Activated CD8-positive, alpha-beta memory T cell treated with anti-CD3 and anti-CD28 coated beads for 24 hours (primary cell): Measurements from ENCODE around the gene SPINT2.
A peak's percentile ranks its signal among the peaks of the same experiment; 100 is the strongest.
"Not testable (repeated sequence)": the region's sequence is repeated elsewhere in the genome, so short reads cannot be mapped to it uniquely, and the experiment has no call there.

Experiments used
- DNase-seq: peaks from one replicate; pipeline ENCODE4 v3.0.0-alpha.2; 2020

The SPINT2 gene

DNA sequence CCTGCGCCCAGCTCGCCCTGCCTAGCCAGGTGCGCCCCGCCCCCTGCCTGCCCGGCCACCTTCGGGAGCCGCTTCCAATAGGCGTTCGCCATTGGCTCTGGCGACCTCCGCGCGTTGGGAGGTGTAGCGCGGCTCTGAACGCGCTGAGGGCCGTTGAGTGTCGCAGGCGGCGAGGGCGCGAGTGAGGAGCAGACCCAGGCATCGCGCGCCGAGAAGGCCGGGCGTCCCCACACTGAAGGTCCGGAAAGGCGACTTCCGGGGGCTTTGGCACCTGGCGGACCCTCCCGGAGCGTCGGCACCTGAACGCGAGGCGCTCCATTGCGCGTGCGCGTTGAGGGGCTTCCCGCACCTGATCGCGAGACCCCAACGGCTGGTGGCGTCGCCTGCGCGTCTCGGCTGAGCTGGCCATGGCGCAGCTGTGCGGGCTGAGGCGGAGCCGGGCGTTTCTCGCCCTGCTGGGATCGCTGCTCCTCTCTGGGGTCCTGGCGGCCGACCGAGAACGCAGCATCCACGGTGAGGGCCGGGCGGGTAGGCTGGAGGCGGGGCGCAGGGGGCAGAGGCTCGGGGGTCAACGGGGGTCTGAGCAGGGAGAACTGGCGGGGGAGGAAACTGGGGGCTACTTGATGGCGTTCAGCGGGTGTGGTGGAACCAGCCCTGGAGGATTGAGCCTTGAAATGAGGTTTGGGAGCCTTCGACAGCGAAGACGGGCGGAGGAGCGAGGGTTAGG lies at the start of gene SPINT2:
SPINT2 (plus strand) TSS at position 88 of the 727 bp plus-strand sequence; CDS start at position 408, 320 bp downstream.
- DNase-seq: peak; percentile 84

DNA sequence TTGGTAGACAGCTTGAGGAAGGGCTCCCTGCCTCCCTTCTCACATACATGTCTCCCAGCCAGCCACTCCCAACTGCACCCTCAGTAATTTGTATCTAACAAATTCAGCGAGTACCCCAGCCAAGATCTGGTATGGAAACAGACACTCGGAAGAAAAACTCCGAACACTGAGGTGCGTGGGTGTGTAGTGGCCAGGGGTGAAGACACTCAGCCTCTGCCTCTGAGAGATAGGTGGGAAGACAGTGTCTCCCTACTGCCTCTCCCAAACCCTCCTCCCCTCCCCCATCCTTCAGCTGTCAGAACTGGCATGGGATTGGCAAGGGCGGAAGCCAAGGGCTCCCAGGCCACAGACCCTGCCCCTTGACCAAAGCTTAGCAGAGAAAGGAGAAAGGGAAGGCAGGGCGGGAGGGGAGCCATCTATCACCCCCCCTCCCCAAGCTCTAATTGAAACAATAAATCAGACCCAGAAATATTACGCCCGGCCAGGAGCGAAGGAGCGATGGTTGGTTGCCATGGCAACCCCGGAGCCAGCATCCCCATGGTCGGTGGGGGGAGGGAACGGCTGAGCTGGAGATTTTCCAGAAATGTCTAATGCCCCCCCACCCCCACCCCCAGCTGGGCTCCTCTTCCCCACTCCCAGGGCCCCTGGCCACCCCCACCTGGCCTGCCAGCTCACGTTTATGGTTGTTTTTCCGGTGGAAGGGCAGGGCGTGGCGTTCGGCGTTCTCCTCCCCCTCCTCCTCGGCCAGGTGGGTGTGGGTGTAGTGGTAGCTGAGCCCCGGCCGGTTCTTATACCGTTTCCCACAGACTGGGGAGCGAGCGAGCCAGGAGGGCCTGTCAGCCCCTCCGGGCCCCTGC lies 47.4 kb upstream of the SPINT2 start:
- DNase-seq: no peak

DNA sequence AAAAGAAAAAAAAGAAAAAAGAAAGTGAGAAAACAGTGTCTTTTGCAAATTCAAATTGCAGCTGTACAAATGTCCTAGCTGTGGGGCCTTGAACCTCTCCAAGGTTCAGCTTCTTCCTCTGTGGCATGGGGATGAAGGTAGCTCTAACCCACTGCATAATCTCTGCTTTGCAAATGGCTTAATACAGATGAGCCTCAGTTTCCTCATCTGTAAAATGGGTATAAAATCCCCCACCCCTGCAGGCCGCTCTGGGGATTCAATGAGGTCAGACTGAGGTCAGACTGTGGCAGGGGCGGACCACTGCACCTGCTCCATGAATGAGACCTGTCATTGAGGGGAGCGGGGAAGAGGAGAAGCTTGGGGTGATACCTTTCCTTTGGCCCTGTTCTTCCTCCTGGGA lies 46.2 kb upstream of the SPINT2 start:
- DNase-seq: no peak

DNA sequence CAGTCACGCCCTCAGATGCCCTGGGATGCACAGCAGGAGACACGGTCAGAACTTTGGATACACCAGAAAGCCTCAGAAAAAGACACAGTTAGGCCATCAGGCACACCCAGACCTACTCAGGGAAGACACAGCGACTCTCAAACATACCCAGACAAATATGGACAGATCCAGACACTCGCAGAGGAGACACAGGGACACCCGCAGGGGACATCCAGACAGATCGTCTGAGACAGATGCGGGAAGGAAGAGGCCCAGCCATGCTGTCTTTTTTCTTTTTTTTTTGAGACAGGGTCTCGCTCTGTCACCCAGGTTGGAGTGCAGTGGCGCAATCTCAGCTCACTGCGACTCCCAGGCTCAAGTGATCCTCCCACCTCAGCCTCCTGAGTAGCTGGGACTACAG lies 45.2 kb upstream of the SPINT2 start:
- no peak for DNase-seq

- DNase-seq: no peak
These were observed 43.0 kb upstream of the SPINT2 start for GRCh38 chr19:38221421-38221820.

GRCh38 chr19:38221919-38222830 lies 42.2 kb upstream of the SPINT2 start:
- DNase-seq: no peak

- no peak for DNase-seq
These were observed 41.3 kb upstream of the SPINT2 start for GRCh38 chr19:38223119-38223523.

DNA sequence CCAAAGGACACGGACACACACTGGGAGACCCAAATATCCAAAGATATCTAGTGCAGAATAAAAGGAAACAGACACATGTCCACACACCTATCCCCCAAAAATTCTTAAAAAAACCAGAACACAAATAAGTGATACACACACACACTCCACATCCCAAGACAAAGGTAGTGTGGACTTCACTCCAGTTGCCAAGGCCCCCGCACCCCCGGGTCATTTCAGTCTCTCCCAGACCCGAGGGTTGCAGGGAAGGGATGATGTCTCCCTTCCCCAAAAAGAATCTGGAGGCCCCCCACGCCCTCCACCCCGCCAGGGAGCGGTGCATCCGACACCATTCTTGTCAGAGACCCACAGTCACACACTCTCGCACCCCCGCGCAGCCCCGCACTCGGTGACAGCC lies 40.8 kb upstream of the SPINT2 start:
- DNase-seq: no peak

DNA sequence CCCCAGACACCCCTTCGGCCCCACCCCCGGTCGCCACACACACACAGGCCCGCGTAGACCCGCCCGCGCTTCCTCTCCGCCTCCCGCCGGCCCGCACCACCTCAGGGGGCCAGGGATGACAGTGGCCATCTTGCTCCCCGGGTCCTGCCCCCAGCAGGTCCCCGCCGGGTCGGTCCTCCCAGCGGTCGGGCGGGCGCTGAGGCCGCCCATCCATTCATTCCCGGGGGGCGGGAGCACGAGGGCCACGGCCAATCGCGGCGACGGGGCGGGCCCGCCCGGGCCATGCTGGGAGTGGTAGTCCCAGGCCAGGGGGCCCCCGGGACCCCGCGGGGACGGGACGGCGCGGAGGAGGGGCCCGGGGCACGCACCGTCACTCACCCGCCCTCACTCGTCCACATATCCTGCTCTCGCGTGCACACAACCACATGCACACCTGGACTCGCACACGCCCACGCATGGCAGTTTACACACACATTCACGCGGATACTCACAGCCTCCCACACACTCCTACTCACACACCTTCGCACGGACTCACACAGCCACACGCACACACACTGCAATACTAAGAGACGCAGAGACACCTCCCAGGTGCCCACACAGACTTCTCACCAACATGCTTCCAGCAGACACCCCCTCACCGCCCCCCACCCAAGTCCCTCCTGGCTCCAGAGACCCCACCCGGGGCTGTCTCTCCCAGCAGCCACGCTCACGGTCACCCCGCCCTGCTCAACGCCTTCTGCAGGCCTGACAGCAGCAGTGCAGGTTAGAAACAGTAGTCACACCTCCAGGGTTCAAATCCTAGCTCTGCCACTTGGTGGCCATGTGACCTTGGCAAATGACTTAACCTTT lies 40.1 kb upstream of the SPINT2 start, which contains the start of gene DPF1:
DPF1 (minus strand) TSS at position 209 of the 849 bp plus-strand sequence; CDS start at position 129, 80 bp downstream.
- peak; percentile 84 for DNase-seq

GRCh38 chr19:38224863-38225218 lies 39.5 kb upstream of the SPINT2 start:
- DNase-seq: not testable (repeated sequence)

GRCh38 chr19:38227287-38228004 lies 36.9 kb upstream of the SPINT2 start:
- no peak for DNase-seq

DNA sequence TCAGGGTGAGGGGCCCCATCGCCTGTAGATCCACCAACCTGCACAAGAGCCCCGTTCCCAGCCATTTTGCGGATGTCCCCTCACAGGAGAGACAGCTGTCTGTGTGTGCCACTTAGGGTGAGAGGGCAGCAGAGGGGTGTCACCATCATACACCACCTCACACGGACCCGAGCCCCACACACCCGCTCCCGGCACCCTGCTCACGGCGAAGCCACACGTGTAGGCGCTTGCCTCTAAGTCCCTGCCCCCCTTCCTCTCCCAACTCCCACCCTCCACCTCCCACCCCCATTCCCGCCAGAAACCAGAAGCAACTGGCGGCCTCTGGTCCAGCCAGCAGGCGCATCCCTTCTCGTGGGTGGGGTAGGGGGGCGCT lies 36.4 kb upstream of the SPINT2 start:
- no peak for DNase-seq

DNA sequence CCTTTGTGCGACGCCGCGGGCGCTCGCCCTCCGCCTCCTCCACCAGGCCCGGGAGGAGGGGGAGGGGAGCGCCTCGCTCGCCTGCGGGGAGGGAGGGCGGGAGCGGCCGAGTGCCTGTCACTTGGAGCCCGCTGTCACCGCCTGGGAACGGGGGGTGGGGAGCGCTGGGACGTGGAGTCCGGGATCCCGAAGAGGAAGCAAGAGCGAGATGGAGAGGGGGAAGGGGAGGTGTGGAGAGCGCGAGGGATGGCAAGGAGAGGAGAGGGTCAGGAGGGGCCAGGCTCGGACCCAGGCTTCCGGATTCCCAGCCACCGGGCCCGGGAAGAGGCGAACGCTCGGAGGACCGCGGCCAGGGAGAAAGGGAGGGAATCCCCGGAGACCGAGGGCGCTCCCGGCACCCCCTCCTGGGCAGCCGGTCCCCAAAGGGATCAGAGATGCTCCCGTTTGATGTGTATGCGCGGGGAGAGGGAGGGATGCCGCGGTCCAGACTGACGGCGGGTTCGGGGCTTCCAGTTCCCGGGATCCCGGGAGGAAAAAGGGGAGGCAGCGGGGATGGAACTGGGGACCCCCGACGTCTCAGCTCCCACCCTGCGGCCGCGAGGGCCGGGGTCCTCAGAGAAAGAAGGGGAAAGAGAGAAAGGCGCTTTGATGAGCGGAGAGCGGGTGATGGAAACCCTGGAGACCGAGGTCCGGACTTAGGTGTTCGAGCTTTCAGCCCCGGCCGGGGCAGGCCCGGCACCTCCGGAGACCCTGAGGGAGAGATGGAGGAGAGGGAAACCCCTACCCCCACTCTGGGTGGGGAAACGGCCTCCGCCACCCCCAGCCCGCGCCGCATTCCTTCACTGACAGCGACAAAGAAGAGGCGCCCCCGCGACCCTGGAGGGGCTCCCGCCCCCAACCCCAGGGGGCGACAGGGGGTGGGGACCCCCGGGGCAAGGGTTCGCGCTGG lies 35.6 kb upstream of the SPINT2 start:
- DNase-seq: no peak

DNA sequence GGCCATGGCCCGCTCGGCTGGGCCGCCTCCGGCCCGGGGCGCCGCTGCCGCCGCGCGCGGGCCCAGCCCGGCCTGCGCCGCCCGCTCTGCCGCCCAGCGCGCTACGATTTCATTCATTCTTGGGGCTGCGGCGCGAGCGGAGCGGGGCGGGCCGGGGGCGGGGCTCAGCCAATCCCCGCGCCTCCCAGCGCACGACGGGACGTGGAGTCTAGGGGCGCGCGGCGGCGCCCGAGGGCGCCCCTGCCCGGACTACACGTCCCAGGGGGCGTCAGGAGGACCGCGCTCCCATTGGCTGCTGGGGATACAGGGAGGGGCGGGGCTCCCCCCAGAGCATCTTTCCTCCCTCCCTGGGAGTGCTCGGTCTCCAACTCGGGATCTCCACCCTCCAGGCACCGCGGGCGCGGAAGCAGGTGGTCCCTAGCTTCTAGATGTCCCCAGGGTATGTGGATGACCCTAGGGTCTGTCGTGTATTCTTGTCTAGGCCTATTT lies 34.7 kb upstream of the SPINT2 start:
- peak; percentile 81 for DNase-seq

DNA sequence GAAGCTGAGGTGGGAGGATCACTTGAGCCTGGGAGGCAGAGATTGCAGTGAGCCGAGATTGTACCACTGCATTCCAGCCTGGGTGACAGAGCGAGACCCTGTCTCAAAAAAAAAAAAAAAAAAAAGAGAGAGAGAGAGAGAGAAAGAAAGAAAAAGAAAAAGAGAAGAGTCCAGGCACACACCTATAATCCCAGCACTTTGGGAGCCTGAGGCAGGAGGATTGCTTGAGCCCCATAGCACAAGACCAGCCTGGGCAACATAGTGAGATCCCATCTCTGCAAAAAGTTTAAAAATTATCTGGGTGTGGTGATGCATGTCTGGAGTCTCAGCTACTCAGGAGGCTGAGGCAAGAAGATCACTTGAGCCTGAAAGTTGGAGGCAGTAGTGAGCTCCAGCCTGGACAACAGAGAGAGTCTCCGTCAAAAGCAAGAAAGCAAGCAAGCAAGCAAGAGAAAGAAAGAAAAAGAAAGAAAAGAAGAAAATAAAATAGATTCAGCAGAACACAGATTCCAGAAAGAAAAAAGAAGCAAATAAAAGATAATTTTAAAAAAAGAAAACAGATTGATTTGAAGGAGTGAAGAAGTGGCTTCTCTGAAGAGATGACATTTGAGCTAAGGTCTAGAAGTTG lies 33.8 kb upstream of the SPINT2 start:
- DNase-seq: not testable (repeated sequence)

- DNase-seq: no peak
These were observed 32.5 kb upstream of the SPINT2 start for GRCh38 chr19:38231918-38232317.

DNA sequence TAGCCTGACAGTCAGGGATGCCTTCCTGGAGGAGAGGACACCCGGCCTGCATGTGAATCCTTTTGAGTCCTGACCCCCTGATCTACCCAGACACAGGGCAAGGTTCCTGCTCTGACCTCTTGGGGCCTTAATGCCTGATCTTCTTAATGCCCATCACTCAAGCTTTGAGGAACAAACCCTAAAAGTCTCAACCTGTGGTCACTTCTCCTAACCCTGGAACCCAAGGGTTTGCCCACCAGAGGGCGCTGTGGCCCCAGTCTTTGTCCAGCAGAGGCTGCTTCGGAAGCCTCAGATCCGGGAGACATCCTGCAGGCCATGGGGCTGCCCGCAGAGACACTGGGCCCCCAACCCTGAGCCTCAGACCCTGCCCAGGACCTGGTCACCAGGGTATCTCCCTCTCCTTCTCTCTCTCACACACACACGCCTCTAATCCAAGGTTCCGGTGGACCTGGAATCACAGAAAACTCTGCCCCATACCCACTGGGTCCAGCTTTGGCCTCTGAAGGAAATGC lies 30.6 kb upstream of the SPINT2 start:
- DNase-seq: peak; percentile 91

- no peak for DNase-seq
These were observed 29.8 kb upstream of the SPINT2 start for GRCh38 chr19:38234615-38235014.

GRCh38 chr19:38239816-38240215 lies 24.6 kb upstream of the SPINT2 start:
- DNase-seq: no peak
